ENCODE measurements around the gene CTR9. TPM values are rescaled to one million over a fixed set of nuclear protein-coding genes. Genes with fewer than 3 reads are reported as not detected.

The CTR9 gene
- polyA plus RNA-seq, 1 of the 3 experiments (the other 2 are of a cell fraction) = 10.1 TPM

DNA sequence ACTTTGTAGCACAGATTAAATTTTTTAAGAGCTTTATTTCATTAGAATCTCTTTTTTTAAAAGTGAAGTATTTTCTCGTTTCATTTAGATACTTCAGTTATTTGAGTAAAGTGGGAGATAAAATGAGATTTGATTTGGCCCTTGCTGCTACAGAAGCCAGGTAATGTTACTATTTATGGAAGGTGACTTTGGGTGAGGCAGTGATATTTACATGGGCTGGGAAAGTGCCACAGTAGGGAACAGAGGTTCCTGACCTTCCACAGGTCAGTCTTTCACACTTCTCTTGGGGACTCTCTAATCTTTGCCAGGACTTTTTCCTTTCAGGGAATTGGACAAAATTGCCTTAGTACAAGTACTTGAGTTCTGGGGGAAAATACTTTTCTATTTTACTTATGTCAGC, 20.4 kb downstream of the CTR9 start:
- Histone ChIP-seq H3K79me2 (ENCODE audit: insufficient read depth) (no peaks in the 10 kb centered on the region), H3K4me3 (ENCODE audit: low read depth in 2 of 2, low read length in 1 of 2) (no peak overlapping the region), H4K20me1 (ENCODE audit: insufficient read depth) (no peaks in the 10 kb centered on the region), H3K27me3 (ENCODE audit: insufficient read depth) (no peaks in the 10 kb centered on the region), H3K27ac (ENCODE audit: low read depth in 2 of 2, low read length in 1 of 2) (no peak overlapping the region; a peak in 1 of 4 replicates), H3F3A (replicated peaks; ENCODE audit: insufficient read depth) (peaks cover 3% of the 10 kb centered on the region), H3K4me2 (no peak overlapping the region), H3K9me2 (no peaks in the 10 kb centered on the region), H3K9ac (no peak overlapping the region), H3K36me3 (replicated peaks in 1 of 2; ENCODE audit: control insufficient read depth in 1 of 2, insufficient read depth in 2 of 2, low read length in 1 of 2) (peaks cover 62 to 83% of the 10 kb centered on the region in 2 experiments), H3K9me3 (no peaks in the 10 kb centered on the region), H3K4me1 (ENCODE audit: control insufficient read depth in 1 of 2, insufficient read depth in 2 of 2, low read depth in 1 of 2, low read length in 1 of 2) (peaks cover 0 to 8% of the 10 kb centered on the region in 2 experiments; a peak in 2 of 4 replicates), H2AFZ (ENCODE audit: low read depth) (no peak overlapping the region)
- 94% methylated on average over 1 of the region's 1 CpG for WGBS (ENCODE audit: low lambda C conversion rate)
- CTCF ChIA-PET = interaction anchor here (0.6 to 5.6 kb wide), 17 partner anchors 10 to 365 kb away, joined by 3 to 99 read pairs (median 7); partner anchors contain the start of gene ZBED5
- POLR2A ChIA-PET = interaction anchor here (1.2 to 1.8 kb wide), 2 partner anchors 37 kb away, joined by 4 to 19 read pairs; partner anchors contain the start of gene EIF4G2
- no peak for DNase-seq
- TF ChIP-seq POLR2AphosphoS5 (IDR thresholded peaks at IDR 0.05; ENCODE audit: low read depth, low read length) (no peak), EP300 (IDR thresholded peaks at IDR 0.05; ENCODE audit: borderline replicate concordance in 1 of 2, low read depth in 1 of 2, low read length in 1 of 2) (no peak), FOSL2 (IDR thresholded peaks at IDR 0.05; ENCODE audit: borderline replicate concordance, low read depth) (no peak), CHD2 (IDR thresholded peaks at IDR 0.05; ENCODE audit: low read length, partially characterized antibody) (no peak), SMC3 (IDR thresholded peaks at IDR 0.05; ENCODE audit: low read depth, low read length) (no peak), GATA2 (CRISPR knock-in tag; IDR thresholded peaks at IDR 0.05) (no peak), MXI1 (IDR thresholded peaks at IDR 0.05; ENCODE audit: low read depth, low read length) (no peak), TCF12 (IDR thresholded peaks at IDR 0.05) (no peak)
- TF ChIP-seq, protein P1, sequence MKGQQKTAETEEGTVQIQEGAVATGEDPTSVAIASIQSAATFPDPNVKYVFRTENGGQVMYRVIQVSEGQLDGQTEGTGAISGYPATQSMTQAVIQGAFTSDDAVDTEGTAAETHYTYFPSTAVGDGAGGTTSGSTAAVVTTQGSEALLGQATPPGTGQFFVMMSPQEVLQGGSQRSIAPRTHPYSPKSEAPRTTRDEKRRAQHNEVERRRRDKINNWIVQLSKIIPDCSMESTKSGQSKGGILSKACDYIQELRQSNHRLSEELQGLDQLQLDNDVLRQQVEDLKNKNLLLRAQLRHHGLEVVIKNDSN (IDR thresholded peaks at IDR 0.05; ENCODE audit: borderline replicate concordance, low read depth) = no peak

DNA sequence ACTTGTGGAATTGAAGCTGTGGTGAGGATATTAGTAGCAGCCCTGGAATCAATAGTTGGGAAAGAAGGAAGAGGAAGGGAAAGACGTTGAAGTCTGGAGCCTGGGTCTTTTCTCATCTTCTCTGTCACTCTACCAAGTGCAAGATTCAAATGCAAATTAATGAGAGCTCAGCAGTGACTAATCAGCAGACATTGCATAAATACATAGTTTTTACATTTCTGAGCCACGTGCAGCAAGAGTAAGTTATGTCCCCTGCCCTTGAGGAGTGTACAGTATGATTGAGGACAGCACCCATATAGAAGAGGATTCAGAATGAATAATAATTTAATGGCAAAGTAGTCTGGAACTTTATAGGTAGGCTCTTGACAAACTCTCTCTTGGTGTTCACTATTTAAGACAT, 23.8 kb downstream of the CTR9 start:
- CTCF ChIA-PET = interaction anchor here (2.6 kb wide), 1 partner anchor 17 kb away, joined by 8 read pairs; no protein-coding TSS in a partner anchor
- Histone ChIP-seq H3K79me2 (ENCODE audit: insufficient read depth) (no peaks in the 10 kb centered on the region), H3K9me2 (no peaks in the 10 kb centered on the region), H3K4me3 (ENCODE audit: low read depth in 2 of 2, low read length in 1 of 2) (no peak overlapping the region), H3K9ac (no peak overlapping the region), H3K27me3 (ENCODE audit: insufficient read depth) (no peaks in the 10 kb centered on the region), H3K4me2 (no peak overlapping the region), H3K9me3 (no peaks in the 10 kb centered on the region), H3K27ac (ENCODE audit: low read depth in 2 of 2, low read length in 1 of 2) (peak overlapping the region in 1 of 2 experiments; percentile 20; a peak in 1 of 4 replicates), H4K20me1 (ENCODE audit: insufficient read depth) (no peaks in the 10 kb centered on the region), H2AFZ (ENCODE audit: low read depth) (no peak overlapping the region), H3K36me3 (replicated peaks in 1 of 2; ENCODE audit: control insufficient read depth in 1 of 2, insufficient read depth in 2 of 2, low read length in 1 of 2) (peaks cover 71% of the 10 kb centered on the region in 2 experiments), H3K4me1 (ENCODE audit: control insufficient read depth in 1 of 2, insufficient read depth in 2 of 2, low read depth in 1 of 2, low read length in 1 of 2) (peaks cover 13 to 23% of the 10 kb centered on the region in 2 experiments; a peak in 3 of 4 replicates), H3F3A (replicated peaks; ENCODE audit: insufficient read depth) (peaks cover 33% of the 10 kb centered on the region)
- no peak for DNase-seq
- WGBS (ENCODE audit: low lambda C conversion rate) = 85% methylated on average over 2 of the region's 2 CpGs
- TF ChIP-seq, protein P2, sequence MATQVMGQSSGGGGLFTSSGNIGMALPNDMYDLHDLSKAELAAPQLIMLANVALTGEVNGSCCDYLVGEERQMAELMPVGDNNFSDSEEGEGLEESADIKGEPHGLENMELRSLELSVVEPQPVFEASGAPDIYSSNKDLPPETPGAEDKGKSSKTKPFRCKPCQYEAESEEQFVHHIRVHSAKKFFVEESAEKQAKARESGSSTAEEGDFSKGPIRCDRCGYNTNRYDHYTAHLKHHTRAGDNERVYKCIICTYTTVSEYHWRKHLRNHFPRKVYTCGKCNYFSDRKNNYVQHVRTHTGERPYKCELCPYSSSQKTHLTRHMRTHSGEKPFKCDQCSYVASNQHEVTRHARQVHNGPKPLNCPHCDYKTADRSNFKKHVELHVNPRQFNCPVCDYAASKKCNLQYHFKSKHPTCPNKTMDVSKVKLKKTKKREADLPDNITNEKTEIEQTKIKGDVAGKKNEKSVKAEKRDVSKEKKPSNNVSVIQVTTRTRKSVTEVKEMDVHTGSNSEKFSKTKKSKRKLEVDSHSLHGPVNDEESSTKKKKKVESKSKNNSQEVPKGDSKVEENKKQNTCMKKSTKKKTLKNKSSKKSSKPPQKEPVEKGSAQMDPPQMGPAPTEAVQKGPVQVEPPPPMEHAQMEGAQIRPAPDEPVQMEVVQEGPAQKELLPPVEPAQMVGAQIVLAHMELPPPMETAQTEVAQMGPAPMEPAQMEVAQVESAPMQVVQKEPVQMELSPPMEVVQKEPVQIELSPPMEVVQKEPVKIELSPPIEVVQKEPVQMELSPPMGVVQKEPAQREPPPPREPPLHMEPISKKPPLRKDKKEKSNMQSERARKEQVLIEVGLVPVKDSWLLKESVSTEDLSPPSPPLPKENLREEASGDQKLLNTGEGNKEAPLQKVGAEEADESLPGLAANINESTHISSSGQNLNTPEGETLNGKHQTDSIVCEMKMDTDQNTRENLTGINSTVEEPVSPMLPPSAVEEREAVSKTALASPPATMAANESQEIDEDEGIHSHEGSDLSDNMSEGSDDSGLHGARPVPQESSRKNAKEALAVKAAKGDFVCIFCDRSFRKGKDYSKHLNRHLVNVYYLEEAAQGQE (IDR thresholded peaks at IDR 0.05; ENCODE audit: low read depth, low read length) = no peak
- TF ChIP-seq RXRA (IDR thresholded peaks at IDR 0.05; ENCODE audit: borderline replicate concordance, low read depth) (no peak), NFIC (IDR thresholded peaks at IDR 0.05; ENCODE audit: borderline replicate concordance) (no peak), RFX5 (IDR thresholded peaks at IDR 0.05; ENCODE audit: low read length) (no peak), JUND (IDR thresholded peaks at IDR 0.05) (no peak), FOSL2 (IDR thresholded peaks at IDR 0.05; ENCODE audit: borderline replicate concordance, low read depth) (no peak), MXI1 (IDR thresholded peaks at IDR 0.05; ENCODE audit: low read depth, low read length) (no peak), GATA2 (CRISPR knock-in tag; IDR thresholded peaks at IDR 0.05) (no peak), MEF2A (IDR thresholded peaks at IDR 0.05; ENCODE audit: borderline replicate concordance, low read depth) (no peak)
- POLR2A ChIA-PET = no interaction called here

Measured in SK-N-SH (cell line).